H1 (cell line): Measurements from ENCODE around the gene PEPD. TPM values are rescaled to one million over a fixed set of nuclear protein-coding genes. Genes with fewer than 3 reads are reported as not detected.

Experiments
- RNF2 ChIP-seq: fragments of 200-900, 300-1000 bp; sonication (generic); IDR thresholded peaks from 2 replicates; pipeline ENCODE4 v1.7.1; 2016; ENCODE audit warnings: borderline replicate concordance, low read depth, mild to moderate bottlenecking, antibody characterized with exemption, low read length; ENCODE audit not compliant: poor library complexity, severe bottlenecking; ENCODE audit errors: missing control alignments
- TCF12 ChIP-seq: IDR thresholded peaks from 2 replicates; pipeline ENCODE4 v1.6.1; 2011; ENCODE audit warnings: low read depth, mild to moderate bottlenecking, low read length
- polyA plus RNA-seq, 7 experiments: library from polyadenylated mRNA; depleted of rRNA in 3 of 7; stranded (reverse) in 5 of 7; unstranded in 2 of 7; fragments of >200 nt in 5 of 7; fragments of 200-250 nt in 2 of 7; gene quantifications; 1 replicate in 5 of 7; 2 replicates in 1 of 7; 4 replicates in 1 of 7; pipeline versions ENCODE4 v1.2.1 to v1.2.3, GENCODE V29; 2011 to 2013; ENCODE audit warnings: missing spikeins in 2 of 7, mixed read lengths in 2 of 7
- total RNA-seq: library from RNA; stranded (reverse); fragmentation: NEBNext Ultra II Directional; extraction: Animal tissue kit (Norgen Biotek cat#: 25700); gene quantifications from 2 replicates; pipeline ENCODE4 v1.2.1, GENCODE V29; 2021

PEPD gene
- total and polyA plus RNA-seq, 2 of the 8 experiments (the other 6 are each of a cell fraction or from before 2014, with no cell fraction given), result 84.1 to 178 TPM

DNA sequence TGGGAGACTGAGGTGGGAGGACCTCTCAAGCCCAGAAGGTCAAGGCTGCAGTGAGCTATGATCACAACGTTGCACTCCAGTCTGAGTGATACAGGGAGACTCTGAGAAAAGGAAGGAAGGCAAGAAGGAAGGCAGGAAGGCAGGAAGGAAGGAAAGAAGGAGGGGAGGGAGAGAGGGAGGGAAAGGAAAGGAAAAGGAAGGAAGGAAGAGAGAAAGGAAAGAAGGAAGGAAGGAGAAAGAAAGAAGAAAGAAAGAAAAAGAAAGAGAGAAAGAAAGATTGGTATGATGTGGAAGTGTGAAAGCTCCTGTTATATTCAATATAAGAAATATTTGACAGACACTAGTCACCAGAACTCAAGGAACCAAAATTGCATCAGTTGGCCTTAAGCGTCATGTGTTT, 180.6 kb downstream of the PEPD start (continued):
- TF ChIP-seq RNF2 (no peak), TCF12 (no peak)
